Spleen (tissue), 11 donors: Measurements from ENCODE around the gene ARFGAP1. TPM values are rescaled to one million over a fixed set of nuclear protein-coding genes. Genes with fewer than 3 reads are reported as not detected.

Experiments
- DNase-seq: peaks from one replicate; pipeline ENCODE4 v3.0.0-alpha.2; 2020
- H3K27ac ChIP-seq, 8 donors: fragments of 200-600 bp; sonication (generic) in 7 of 8; 1 replicate in 4 of 8; 2 replicates in 4 of 8; pipeline versions ENCODE4 v1.5.0 to v1.8.0; 2016 to 2021; ENCODE audit warnings: inconsistent platforms in 4 of 8, mild to moderate bottlenecking in 4 of 8, moderate library complexity in 1 of 8
- H3K27me3 ChIP-seq, 7 donors: fragments of 200-600 bp; sonication (generic) in 6 of 7; replicated peaks in 1 of 7; 1 replicate in 4 of 7; 2 replicates in 3 of 7; pipeline versions ENCODE4 v1.5.0 to v1.8.0; 2016 to 2021; ENCODE audit warnings: inconsistent platforms in 3 of 7, mild to moderate bottlenecking in 1 of 7
- H3K36me3 ChIP-seq, 6 donors: fragments of 200-600 bp; sonication (generic) in 5 of 6; 1 replicate in 4 of 6; 2 replicates in 2 of 6; pipeline versions ENCODE4 v1.5.0 to v1.8.0; 2016 to 2021; ENCODE audit warnings: inconsistent platforms in 2 of 6
- H3K4me1 ChIP-seq, 6 donors: fragments of 200-600 bp; sonication (generic) in 5 of 6; 1 replicate in 3 of 6; 2 replicates in 3 of 6; pipeline versions ENCODE4 v1.5.0 to v1.8.0; 2016 to 2021; ENCODE audit warnings: inconsistent platforms in 3 of 6
- H3K4me3 ChIP-seq, 8 donors: fragments of 200-600 bp; sonication (generic) in 7 of 8; 1 replicate in 4 of 8; 2 replicates in 4 of 8; pipeline versions ENCODE4 v1.5.0 to v1.8.0; 2016 to 2021; ENCODE audit warnings: inconsistent platforms in 4 of 8, mild to moderate bottlenecking in 4 of 8, moderate library complexity in 2 of 8
- H3K9me3 ChIP-seq, 8 donors: fragments of 200-600 bp; sonication (generic) in 7 of 8; 1 replicate in 4 of 8; 2 replicates in 4 of 8; pipeline versions ENCODE4 v1.5.0 to v1.8.0; 2016 to 2021; ENCODE audit warnings: inconsistent platforms in 4 of 8
- POLR2A ChIP-seq, 3 donors: fragments of 450-650 bp; IDR thresholded peaks; one replicate each; pipeline ENCODE4 v1.5.1; 2017; ENCODE audit warnings: antibody characterized with exemption in 3 of 3, mild to moderate bottlenecking in 1 of 3
- POLR2AphosphoS5 ChIP-seq, 3 donors: sonication (generic); formaldehyde crosslinking; IDR thresholded peaks; one replicate each; pipeline ENCODE4 v1.5.1; 2017; ENCODE audit warnings: antibody characterized with exemption in 3 of 3
- WGBS, 5 donors: extraction: QIAGEN DNeasy Blood & Tissue Kit in 3 of 5; methylation state at CpG; one replicate each; pipeline versions ENCODE4 v1.1.5 to v1.1.7; 2013 to 2018; 5-methylcytosine and 5-hydroxymethylcytosine counted together
- intact Hi-C: fragments of 100-400 bp; cut with DNase I; formaldehyde crosslinking; loops from one replicate; pipeline ENCODE4 v1.15.0; 2023; ENCODE audit warnings: low total_unique reads
- polyA plus RNA-seq, 3 donors: library from polyadenylated mRNA; stranded (reverse); fragments of 200-250 nt; gene quantifications; one replicate each; pipeline ENCODE4 v1.2.1, GENCODE V29; 2013
- total RNA-seq, 7 donors: library from RNA; depleted of rRNA in 3 of 7; stranded (reverse); fragments of >200 nt in 3 of 7; fragmentation: NEBNext Ultra II Directional in 4 of 7; extraction: Animal tissue kit (Norgen Biotek cat#: 25700) in 4 of 7; gene quantifications; one replicate each; pipeline versions ENCODE4 v1.1.0 to v1.2.1, GENCODE V29; 2016 to 2021
- TF ChIP-seq, protein P1 (sequence below), 11 experiments: fragments of 200-600 bp in 7 of 11; fragments of 450-650 bp in 4 of 11; sonication (generic) in 4 of 11; IDR thresholded peaks in 8 of 11; conservative IDR thresholded peaks in 3 of 11; 1 replicate in 7 of 11; 2 replicates in 4 of 11; pipeline versions ENCODE4 v1.4.0 to v1.8.0; 2016 to 2021; ENCODE audit warnings: antibody characterized with exemption in 11 of 11, inconsistent platforms in 4 of 11, mild to moderate bottlenecking in 1 of 11
- donor health status: healthy with polysubstance abuse.
- donor health status: DM: no; HTN: no; CAD: no; lungs with moderate emphysema.
- donor health status: DM: no; HTN: no; CAD: no.
- donor health status: Bipolar disorder and iron deficiency.
- donor health status: healthy.
- donor health status: DM: no; HTN: no; CAD: no.
- donor health status: DM: yes; HTN: yes; CAD: no.

Gene ARFGAP1
- total and polyA plus RNA-seq, 10 donors, result 44.4 to 165 (median 96.1) TPM

DNA sequence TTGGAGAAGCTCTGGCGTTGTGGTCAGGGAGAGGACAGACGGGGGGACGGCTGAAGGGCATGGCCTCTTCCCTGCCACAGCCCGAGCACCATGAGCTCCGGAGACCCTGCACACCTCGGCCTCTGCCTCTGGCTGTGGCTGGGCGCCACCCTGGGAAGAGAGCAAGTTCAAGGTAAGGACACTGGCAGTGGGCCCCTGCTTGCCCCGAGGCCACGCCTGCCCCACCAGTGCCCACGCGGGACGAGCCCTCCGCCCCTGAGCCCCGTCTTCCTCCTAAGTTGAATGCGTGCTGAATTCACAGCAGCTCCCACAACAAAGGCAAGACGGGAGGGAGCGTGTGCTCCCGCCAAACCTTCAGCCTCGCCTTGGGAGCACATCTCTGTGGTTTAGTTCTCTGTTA, 22.4 kb downstream of the ARFGAP1 start:
- H3K36me3 ChIP-seq, result no peaks in the 10 kb centered on the region
- intact Hi-C loops, result no loop called here
- TF ChIP-seq POLR2A (IDR thresholded peaks at IDR 0.05), result no peak
- TF ChIP-seq, protein P1, sequence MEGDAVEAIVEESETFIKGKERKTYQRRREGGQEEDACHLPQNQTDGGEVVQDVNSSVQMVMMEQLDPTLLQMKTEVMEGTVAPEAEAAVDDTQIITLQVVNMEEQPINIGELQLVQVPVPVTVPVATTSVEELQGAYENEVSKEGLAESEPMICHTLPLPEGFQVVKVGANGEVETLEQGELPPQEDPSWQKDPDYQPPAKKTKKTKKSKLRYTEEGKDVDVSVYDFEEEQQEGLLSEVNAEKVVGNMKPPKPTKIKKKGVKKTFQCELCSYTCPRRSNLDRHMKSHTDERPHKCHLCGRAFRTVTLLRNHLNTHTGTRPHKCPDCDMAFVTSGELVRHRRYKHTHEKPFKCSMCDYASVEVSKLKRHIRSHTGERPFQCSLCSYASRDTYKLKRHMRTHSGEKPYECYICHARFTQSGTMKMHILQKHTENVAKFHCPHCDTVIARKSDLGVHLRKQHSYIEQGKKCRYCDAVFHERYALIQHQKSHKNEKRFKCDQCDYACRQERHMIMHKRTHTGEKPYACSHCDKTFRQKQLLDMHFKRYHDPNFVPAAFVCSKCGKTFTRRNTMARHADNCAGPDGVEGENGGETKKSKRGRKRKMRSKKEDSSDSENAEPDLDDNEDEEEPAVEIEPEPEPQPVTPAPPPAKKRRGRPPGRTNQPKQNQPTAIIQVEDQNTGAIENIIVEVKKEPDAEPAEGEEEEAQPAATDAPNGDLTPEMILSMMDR (IDR thresholded peaks at IDR 0.05 in 8 of 11, conservative IDR thresholded peaks at IDR 0.05 in 3 of 11), result no peak
- no peak for TF ChIP-seq POLR2AphosphoS5 (IDR thresholded peaks at IDR 0.05)
- H3K27me3 ChIP-seq, result peaks cover 0 to 77% (median 53%) of the 10 kb centered on the region in 7 donors
- H3K27ac ChIP-seq, result no peak overlapping the region
- peaks cover 0 to 25% (median 15%) of the 10 kb centered on the region in 6 donors for H3K4me1 ChIP-seq
- no peak for DNase-seq
- WGBS, 5 donors, result 32 to 53% (median 44%) methylated on average over 9 to 19 of the region's 19 CpGs
- H3K4me3 ChIP-seq, result no peak overlapping the region
- no peaks in the 10 kb centered on the region for H3K9me3 ChIP-seq

DNA sequence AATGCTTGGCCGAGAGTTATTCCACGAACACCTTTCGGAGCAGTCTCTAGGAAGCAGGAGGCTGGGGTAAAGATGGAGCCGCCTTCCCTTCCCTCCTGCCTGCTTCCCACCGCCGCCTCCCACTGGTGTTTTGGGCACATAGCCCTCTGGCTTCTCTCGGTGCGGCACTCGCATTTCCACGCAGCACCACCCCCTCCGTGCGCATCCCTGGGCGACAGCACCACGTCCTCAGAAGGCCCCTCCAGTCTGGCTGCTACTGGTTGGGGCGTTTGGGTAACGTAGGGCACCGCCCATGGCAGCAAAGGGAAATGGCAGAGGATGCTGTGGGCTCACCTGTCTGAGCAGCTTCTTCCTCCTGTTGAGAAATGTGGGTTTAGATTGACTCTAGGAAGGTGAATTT, 22.8 kb downstream of the ARFGAP1 start:
- peaks cover 0 to 22% (median 13%) of the 10 kb centered on the region in 6 donors for H3K4me1 ChIP-seq
- no peak for DNase-seq
- peaks cover 0 to 79% (median 53%) of the 10 kb centered on the region in 7 donors for H3K27me3 ChIP-seq
- intact Hi-C loops, result no loop called here
- TF ChIP-seq POLR2A (IDR thresholded peaks at IDR 0.05) (no peak), POLR2AphosphoS5 (IDR thresholded peaks at IDR 0.05) (no peak)
- TF ChIP-seq, protein P1 (IDR thresholded peaks at IDR 0.05 in 8 of 11, conservative IDR thresholded peaks at IDR 0.05 in 3 of 11), result no peak
- no peak overlapping the region for H3K4me3 ChIP-seq
- no peaks in the 10 kb centered on the region for H3K9me3 ChIP-seq
- WGBS, 5 donors, result 28 to 36% (median 30%) methylated on average over 17 of the region's 17 CpGs
- no peaks in the 10 kb centered on the region for H3K36me3 ChIP-seq
- no peak overlapping the region for H3K27ac ChIP-seq

DNA sequence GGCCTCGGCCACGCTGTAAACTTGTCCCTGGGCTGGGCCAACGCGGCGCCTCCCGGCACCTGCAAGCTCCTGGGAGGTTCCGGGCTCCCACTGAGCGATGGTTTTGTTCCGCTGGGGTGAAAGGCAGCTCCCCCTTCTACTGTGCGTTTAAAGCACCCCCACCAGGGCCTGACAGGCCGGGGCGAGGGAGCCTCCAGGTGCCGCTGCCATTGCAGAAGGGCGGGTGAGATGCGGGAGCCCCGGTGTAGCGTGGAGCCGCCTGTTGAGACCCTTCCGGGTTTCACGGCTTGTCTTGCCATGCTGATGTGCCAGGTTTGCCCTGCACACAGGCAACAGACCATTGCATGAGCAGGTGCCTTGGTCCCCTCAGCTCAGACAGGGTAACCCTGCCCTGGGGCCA, 23.2 kb downstream of the ARFGAP1 start:
- Histone ChIP-seq H3K36me3 (no peaks in the 10 kb centered on the region), H3K27ac (no peak overlapping the region), H3K4me1 (peaks cover 0 to 17% (median 10%) of the 10 kb centered on the region in 6 donors), H3K4me3 (no peak overlapping the region), H3K27me3 (peaks cover 0 to 80% (median 55%) of the 10 kb centered on the region in 7 donors), H3K9me3 (peaks cover 0 to 2% (median 0%) of the 10 kb centered on the region in 8 donors)
- TF ChIP-seq POLR2A (IDR thresholded peaks at IDR 0.05), result no peak
- TF ChIP-seq, protein P1 (IDR thresholded peaks at IDR 0.05 in 8 of 11, conservative IDR thresholded peaks at IDR 0.05 in 3 of 11), result no peak
- WGBS, 5 donors, result 14 to 42% (median 21%) methylated on average over 18 to 20 of the region's 20 CpGs
- intact Hi-C loops, result no loop called here
- DNase-seq, result no peak

DNA sequence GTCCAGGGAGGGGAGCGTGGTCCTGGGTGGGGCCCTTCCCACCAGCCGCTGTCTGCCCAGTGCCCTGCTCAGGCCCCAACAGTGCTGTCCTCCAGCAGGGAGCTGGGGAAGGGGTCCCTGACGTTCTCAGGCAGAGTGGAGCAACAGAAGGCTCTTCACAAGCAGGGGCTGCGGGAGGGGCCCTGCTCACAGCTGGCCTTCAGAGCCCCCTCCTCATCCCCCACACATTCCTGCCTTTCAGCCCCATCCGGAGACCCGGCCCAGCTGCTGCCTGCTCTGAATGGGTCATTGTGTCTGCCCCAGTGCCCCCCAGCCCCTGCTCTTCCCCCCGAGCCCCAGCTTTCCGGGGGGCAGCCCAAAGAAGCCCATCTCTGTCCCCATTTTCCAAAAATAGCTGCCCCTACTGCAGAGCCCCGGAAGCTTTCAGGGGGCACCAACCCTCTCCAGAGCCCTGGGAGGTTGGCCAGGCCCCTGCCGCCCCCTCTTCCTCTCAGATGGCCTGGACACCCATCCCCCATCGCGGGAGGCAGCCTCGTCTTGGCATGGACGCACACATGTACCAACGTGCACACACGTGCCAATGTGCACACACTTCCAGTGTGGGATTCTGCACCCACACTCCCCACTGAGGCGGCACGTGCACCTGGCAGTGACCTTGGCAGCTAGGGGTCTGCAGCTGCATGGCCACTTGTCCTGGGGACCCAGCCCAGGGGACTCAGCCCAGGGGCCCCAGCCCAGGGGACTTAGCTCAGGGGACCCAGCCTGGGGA, 24.1 kb downstream of the ARFGAP1 start:
- no peak overlapping the region for H3K4me3 ChIP-seq
- H3K27me3 ChIP-seq, result peaks cover 0 to 87% (median 56%) of the 10 kb centered on the region in 7 donors
- 38 to 55% (median 50%) methylated on average over 12 to 18 of the region's 18 CpGs for WGBS, 5 donors
- intact Hi-C loops, result no loop called here
- peaks cover 0 to 12% (median 3%) of the 10 kb centered on the region in 6 donors for H3K4me1 ChIP-seq
- DNase-seq, result no peak
- H3K36me3 ChIP-seq, result no peaks in the 10 kb centered on the region
- peaks cover 0 to 10% (median 8%) of the 10 kb centered on the region in 8 donors for H3K9me3 ChIP-seq
- H3K27ac ChIP-seq, result no peak overlapping the region
- no peak for TF ChIP-seq POLR2A (IDR thresholded peaks at IDR 0.05)
- TF ChIP-seq, protein P1 (IDR thresholded peaks at IDR 0.05 in 8 of 11, conservative IDR thresholded peaks at IDR 0.05 in 3 of 11), result no peak
- no peak for TF ChIP-seq POLR2AphosphoS5 (IDR thresholded peaks at IDR 0.05)
